Breast epithelium (tissue), 4 donors: Measurements from ENCODE around the gene PRDM16. TPM values are rescaled to one million over a fixed set of nuclear protein-coding genes. Genes with fewer than 3 reads are reported as not detected.

Experiments used
- DNase-seq, 2 donors: peaks; one replicate each; pipeline ENCODE4 v3.0.0-alpha.2; 2019; ENCODE audit warnings: low spot score in 2 of 2
- H3K27ac ChIP-seq, 2 donors: fragments of 200-600 bp; sonication (generic) in 1 of 2; one replicate each; pipeline ENCODE4 v1.5.1; 2016 to 2019; ENCODE audit warnings: mild to moderate bottlenecking in 1 of 2
- H3K27me3 ChIP-seq, 2 donors: fragments of 200-600 bp; sonication (generic) in 1 of 2; one replicate each; pipeline versions ENCODE4 v1.5.1 to v1.6.0; 2017 to 2019; ENCODE audit warnings: control low read depth in 1 of 2, mild to moderate bottlenecking in 1 of 2
- H3K36me3 ChIP-seq: fragments of 200-600 bp; one replicate; pipeline ENCODE4 v1.5.1; 2019
- H3K4me1 ChIP-seq, 2 donors: fragments of 200-600 bp; sonication (generic); one replicate each; pipeline ENCODE4 v1.5.1; 2016 to 2019; ENCODE audit warnings: control low read depth in 1 of 2
- H3K4me3 ChIP-seq, 3 donors: fragments of 200-600 bp; sonication (generic); 1 replicate in 2 of 3; 2 replicates in 1 of 3; pipeline ENCODE4 v1.5.1; 2016 to 2019; ENCODE audit warnings: mild to moderate bottlenecking in 3 of 3, moderate library complexity in 2 of 3
- H3K9me3 ChIP-seq, 2 donors: fragments of 200-600 bp; sonication (generic) in 1 of 2; one replicate each; pipeline ENCODE4 v1.5.1; 2016 to 2019; ENCODE audit warnings: control low read depth in 1 of 2
- POLR2A ChIP-seq: fragments of 450-650 bp; IDR thresholded peaks from one replicate; pipeline ENCODE4 v1.6.1; 2016; ENCODE audit warnings: antibody characterized with exemption, mild to moderate bottlenecking, moderate library complexity
- POLR2AphosphoS5 ChIP-seq, 3 donors: sonication (generic); formaldehyde crosslinking; IDR thresholded peaks; one replicate each; pipeline ENCODE4 v1.6.1; 2017; ENCODE audit warnings: antibody characterized with exemption in 3 of 3
- intact Hi-C: fragments of 100-400 bp; cut with DNase I; formaldehyde crosslinking; loops from one replicate; pipeline ENCODE4 v1.15.1; 2023; ENCODE audit warnings: low total_unique reads
- total RNA-seq, 3 donors: library from RNA; depleted of rRNA; stranded (reverse); fragments of >200 nt; gene quantifications; one replicate each; pipeline ENCODE4 v1.1.0, GENCODE V29; 2016
- TF ChIP-seq, protein P1 (sequence below), 3 donors: fragments of 450-650 bp; IDR thresholded peaks; one replicate each; pipeline ENCODE4 v1.5.1; 2016 to 2017; ENCODE audit warnings: antibody characterized with exemption in 3 of 3, mild to moderate bottlenecking in 3 of 3, moderate library complexity in 3 of 3

PRDM16 gene
- total RNA-seq, 3 donors from 2014 or later, result 0.48 to 3.8 (median 3.6) TPM

DNA sequence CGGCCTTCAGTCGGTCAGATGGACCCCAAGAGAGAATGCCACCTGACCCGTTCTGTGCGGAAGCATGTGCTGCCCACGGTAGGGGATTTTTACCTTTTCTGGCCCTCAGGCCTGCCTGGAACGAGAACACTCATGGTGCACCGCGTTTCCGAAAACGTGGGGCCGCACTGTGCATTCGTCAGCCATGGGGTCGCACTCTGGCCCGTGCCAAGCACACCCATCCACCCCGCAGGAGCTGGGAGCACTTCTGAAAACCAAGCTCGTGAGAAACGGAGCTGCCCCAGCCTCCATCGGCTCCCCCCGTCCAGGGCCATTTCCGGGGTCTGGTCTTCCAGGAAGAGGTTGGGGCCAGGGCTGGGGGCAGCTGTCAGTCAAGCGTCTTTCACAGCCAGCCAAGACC lies 72.8 kb downstream of the PRDM16 start:
- TF ChIP-seq POLR2AphosphoS5 (IDR thresholded peaks at IDR 0.05) (no peak), POLR2A (no peak)
- TF ChIP-seq, protein P1, sequence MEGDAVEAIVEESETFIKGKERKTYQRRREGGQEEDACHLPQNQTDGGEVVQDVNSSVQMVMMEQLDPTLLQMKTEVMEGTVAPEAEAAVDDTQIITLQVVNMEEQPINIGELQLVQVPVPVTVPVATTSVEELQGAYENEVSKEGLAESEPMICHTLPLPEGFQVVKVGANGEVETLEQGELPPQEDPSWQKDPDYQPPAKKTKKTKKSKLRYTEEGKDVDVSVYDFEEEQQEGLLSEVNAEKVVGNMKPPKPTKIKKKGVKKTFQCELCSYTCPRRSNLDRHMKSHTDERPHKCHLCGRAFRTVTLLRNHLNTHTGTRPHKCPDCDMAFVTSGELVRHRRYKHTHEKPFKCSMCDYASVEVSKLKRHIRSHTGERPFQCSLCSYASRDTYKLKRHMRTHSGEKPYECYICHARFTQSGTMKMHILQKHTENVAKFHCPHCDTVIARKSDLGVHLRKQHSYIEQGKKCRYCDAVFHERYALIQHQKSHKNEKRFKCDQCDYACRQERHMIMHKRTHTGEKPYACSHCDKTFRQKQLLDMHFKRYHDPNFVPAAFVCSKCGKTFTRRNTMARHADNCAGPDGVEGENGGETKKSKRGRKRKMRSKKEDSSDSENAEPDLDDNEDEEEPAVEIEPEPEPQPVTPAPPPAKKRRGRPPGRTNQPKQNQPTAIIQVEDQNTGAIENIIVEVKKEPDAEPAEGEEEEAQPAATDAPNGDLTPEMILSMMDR (IDR thresholded peaks at IDR 0.05), result no peak
- intact Hi-C loops, result no loop called here
- Histone ChIP-seq H3K27ac (no peak overlapping the region), H3K36me3 (no peaks in the 10 kb centered on the region), H3K4me3 (no peak overlapping the region), H3K27me3 (peaks cover 0 to 85% of the 10 kb centered on the region in 2 donors), H3K9me3 (no peaks in the 10 kb centered on the region), H3K4me1 (no peaks in the 10 kb centered on the region)
- no peak for DNase-seq

DNA sequence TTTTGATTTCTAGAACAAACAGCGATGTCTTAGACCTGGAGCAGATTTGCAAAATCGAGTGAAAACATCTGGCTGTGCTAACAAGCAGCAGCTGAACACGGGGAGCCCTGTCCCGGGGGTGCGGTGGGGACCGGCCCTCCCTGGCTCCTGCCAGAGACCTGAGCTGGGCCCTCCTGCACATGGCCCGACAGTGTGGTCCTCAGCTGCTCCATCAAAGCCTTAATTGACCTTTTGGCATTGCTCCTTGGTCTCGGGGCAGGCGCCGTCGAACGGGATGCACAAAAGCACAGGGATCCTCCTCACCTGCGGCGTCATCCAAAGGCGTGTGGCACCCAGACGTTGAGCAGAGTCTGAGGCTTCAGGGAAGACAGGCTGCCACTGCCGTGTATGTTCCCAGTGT lies 73.2 kb downstream of the PRDM16 start:
- no peaks in the 10 kb centered on the region for H3K4me1 ChIP-seq
- DNase-seq, result no peak
- H3K4me3 ChIP-seq, result no peak overlapping the region
- H3K9me3 ChIP-seq, result no peaks in the 10 kb centered on the region
- TF ChIP-seq POLR2AphosphoS5 (IDR thresholded peaks at IDR 0.05) (no peak), POLR2A (no peak)
- peaks cover 0 to 81% of the 10 kb centered on the region in 2 donors for H3K27me3 ChIP-seq
- no peak overlapping the region for H3K27ac ChIP-seq
- no peaks in the 10 kb centered on the region for H3K36me3 ChIP-seq
- intact Hi-C loops, result no loop called here

DNA sequence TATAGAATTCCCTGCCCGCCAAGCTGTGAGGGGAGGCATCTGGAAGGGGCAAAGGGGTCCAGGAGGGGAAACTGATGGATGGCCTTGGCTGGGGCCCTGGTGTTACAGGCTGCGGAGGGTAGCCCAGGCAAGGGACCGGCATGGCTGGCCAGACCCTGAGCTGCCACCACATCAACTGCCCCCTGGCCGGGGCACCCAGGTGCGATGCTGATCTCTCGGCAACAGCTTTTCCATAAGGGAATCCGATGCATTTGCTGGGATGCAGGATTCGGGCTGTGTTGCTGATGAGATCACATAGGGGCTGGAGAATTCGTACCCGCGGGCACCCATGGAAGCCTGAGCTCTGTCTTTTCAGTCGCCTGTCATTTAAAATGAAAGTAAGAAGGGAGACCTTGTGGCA lies 73.7 kb downstream of the PRDM16 start:
- H3K27me3 ChIP-seq, result peaks cover 0 to 76% of the 10 kb centered on the region in 2 donors

DNA sequence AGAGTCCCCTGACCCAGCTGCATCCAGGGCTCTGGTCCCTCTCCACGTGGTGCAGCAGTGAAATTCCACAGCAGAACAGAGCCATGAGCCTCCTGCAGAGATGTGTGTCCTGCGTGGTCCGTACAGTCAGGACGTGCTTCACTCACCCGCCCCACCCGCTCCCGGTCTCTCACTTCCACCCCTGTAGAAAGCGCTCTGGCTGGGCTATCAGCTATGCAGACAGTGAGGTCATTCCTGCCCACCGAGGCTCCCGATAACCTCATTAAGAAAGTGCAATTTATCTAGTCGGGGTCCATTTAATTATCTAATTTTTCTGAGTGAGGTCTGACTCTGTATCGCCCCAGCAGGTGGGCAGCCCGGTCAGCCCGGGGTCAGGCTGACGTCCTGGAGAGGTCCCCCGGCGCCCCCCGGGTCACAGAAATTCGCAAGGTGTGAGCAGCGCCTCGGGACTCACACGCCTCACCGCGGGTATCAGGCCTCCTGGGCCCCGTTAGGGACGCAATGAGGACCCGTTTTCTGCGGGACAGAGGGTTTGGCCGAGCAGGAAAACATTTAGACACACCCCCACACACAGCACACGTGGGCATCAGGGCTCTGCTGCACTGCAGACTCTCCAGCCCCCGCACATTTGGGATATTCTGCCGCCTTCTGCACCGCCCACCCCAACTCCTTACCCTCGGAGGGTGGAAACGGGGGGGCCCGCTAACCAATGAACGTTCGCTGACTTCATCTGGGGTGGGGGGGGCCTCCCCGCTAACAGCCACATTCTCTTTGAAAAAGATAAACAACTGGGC lies 76.7 kb downstream of the PRDM16 start:
- Histone ChIP-seq H3K4me3 (no peak overlapping the region), H3K27ac (no peak overlapping the region), H3K27me3 (peaks cover 0 to 58% of the 10 kb centered on the region in 2 donors), H3K4me1 (no peaks in the 10 kb centered on the region), H3K36me3 (no peaks in the 10 kb centered on the region), H3K9me3 (no peaks in the 10 kb centered on the region)
- DNase-seq, result no peak
- intact Hi-C loops, result no loop called here
- TF ChIP-seq POLR2A, result no peak
- TF ChIP-seq, protein P1 (IDR thresholded peaks at IDR 0.05), result no peak
- TF ChIP-seq POLR2AphosphoS5 (IDR thresholded peaks at IDR 0.05), result no peak

More for the DNA sequence above, 73.7 kb downstream of the PRDM16 start:
- H3K9me3 ChIP-seq, result no peaks in the 10 kb centered on the region
- no peak for DNase-seq
- H3K4me1 ChIP-seq, result no peaks in the 10 kb centered on the region
- H3K4me3 ChIP-seq, result no peak overlapping the region
- H3K27ac ChIP-seq, result no peak overlapping the region
- intact Hi-C loops, result no loop called here
- TF ChIP-seq POLR2A (no peak), POLR2AphosphoS5 (IDR thresholded peaks at IDR 0.05) (no peak)
- TF ChIP-seq, protein P1 (IDR thresholded peaks at IDR 0.05), result no peak
- H3K36me3 ChIP-seq, result no peaks in the 10 kb centered on the region

DNA sequence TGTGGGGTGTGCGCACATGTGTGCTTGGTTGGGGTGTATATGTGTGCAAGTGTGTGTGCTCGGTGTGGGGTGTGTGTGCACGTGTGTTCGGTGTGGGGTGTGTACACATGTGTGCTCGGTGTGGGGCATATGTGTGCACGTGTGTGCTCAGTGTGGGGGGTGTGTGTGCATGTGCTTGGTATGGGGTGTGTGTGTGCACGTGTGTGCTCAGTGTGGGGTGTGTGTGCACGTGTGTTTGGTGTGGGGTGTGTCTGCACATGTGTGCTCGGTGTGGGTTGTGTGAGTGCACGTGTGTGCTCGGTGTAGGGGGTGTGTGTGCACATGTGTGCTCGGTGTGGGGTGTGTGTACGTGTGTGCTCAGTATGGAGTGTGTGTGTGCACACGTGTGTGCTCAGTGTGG lies 77.5 kb downstream of the PRDM16 start:
- H3K36me3 ChIP-seq, result no peaks in the 10 kb centered on the region
- no peaks in the 10 kb centered on the region for H3K9me3 ChIP-seq
- peaks cover 0 to 52% of the 10 kb centered on the region in 2 donors for H3K27me3 ChIP-seq
- TF ChIP-seq POLR2A (no peak), POLR2AphosphoS5 (IDR thresholded peaks at IDR 0.05) (no peak)
- TF ChIP-seq, protein P1 (IDR thresholded peaks at IDR 0.05), result no peak
- no peak overlapping the region for H3K4me3 ChIP-seq
- intact Hi-C loops, result no loop called here
- H3K4me1 ChIP-seq, result no peaks in the 10 kb centered on the region
- H3K27ac ChIP-seq, result no peak overlapping the region
- DNase-seq, result no peak
